Trophoblast cell (in vitro differentiated cells and primary cell): Measurements from ENCODE around the gene SMAD3.
A peak's percentile ranks its signal among the peaks of the same experiment; 100 is the strongest.

Source experiments
- DNase-seq, 2 donors: peaks; one replicate each; pipeline ENCODE4 v3.0.0-alpha.2; 2016
- H2AFZ ChIP-seq: 2 replicates; pipeline ENCODE4 v1.6.1; 2013; ENCODE audit warnings: low read length, moderate library complexity, mild to moderate bottlenecking; ENCODE audit not compliant: insufficient read depth, poor library complexity
- H2AK5ac ChIP-seq: 2 replicates; pipeline ENCODE4 v1.6.1; 2013; ENCODE audit warnings: mild to moderate bottlenecking, low read length
- H2BK120ac ChIP-seq: 2 replicates; pipeline ENCODE4 v1.6.1; 2013; ENCODE audit warnings: low read length, mild to moderate bottlenecking, moderate library complexity; ENCODE audit not compliant: insufficient read depth, poor library complexity
- H2BK12ac ChIP-seq: 2 replicates; pipeline ENCODE4 v1.6.1; 2013; ENCODE audit warnings: mild to moderate bottlenecking, low read length, moderate library complexity
- H2BK5ac ChIP-seq: 2 replicates; pipeline ENCODE4 v1.6.1; 2013; ENCODE audit warnings: low read length, low read depth, moderate library complexity, mild to moderate bottlenecking; ENCODE audit not compliant: poor library complexity
- H3K14ac ChIP-seq: 2 replicates; pipeline ENCODE4 v1.6.1; 2013; ENCODE audit warnings: mild to moderate bottlenecking, low read length
- H3K18ac ChIP-seq: 2 replicates; pipeline ENCODE4 v1.6.1; 2013; ENCODE audit warnings: mild to moderate bottlenecking, low read length
- H3K23ac ChIP-seq: 2 replicates; pipeline ENCODE4 v1.6.1; 2013; ENCODE audit warnings: low read length
- H3K27ac ChIP-seq: 2 replicates; pipeline ENCODE4 v1.5.1; 2013; ENCODE audit warnings: low read depth, mild to moderate bottlenecking, inconsistent platforms, low read length, moderate library complexity
- H3K27me3 ChIP-seq: 2 replicates; pipeline ENCODE4 v1.6.1; 2013; ENCODE audit warnings: inconsistent platforms, mild to moderate bottlenecking, low read length, moderate library complexity; ENCODE audit not compliant: insufficient read depth
- H3K36me3 ChIP-seq, 2 experiments: 1 replicate in 1 of 2; 2 replicates in 1 of 2; pipeline ENCODE4 v1.6.1; 2013; ENCODE audit warnings: low read length in 2 of 2, mild to moderate bottlenecking in 2 of 2, moderate library complexity in 1 of 2; ENCODE audit not compliant: insufficient read depth in 2 of 2, control insufficient read depth in 1 of 2
- H3K4ac ChIP-seq: 2 replicates; pipeline ENCODE4 v1.6.1; 2013; ENCODE audit warnings: low read depth, mild to moderate bottlenecking, low read length, moderate library complexity
- H3K4me1 ChIP-seq, 2 experiments: 1 replicate in 1 of 2; 2 replicates in 1 of 2; pipeline ENCODE4 v1.6.1; 2013; ENCODE audit warnings: low read length in 2 of 2, mild to moderate bottlenecking in 2 of 2, moderate library complexity in 1 of 2; ENCODE audit not compliant: insufficient read depth in 2 of 2, control insufficient read depth in 1 of 2
- H3K4me2 ChIP-seq: 2 replicates; pipeline ENCODE4 v1.6.1; 2013; ENCODE audit warnings: inconsistent platforms, mild to moderate bottlenecking, low read length, moderate library complexity
- H3K4me3 ChIP-seq: 2 replicates; pipeline ENCODE4 v1.5.1; 2013; ENCODE audit warnings: mild to moderate bottlenecking, low read depth, low read length, inconsistent platforms
- H3K79me1 ChIP-seq: one replicate; pipeline ENCODE4 v1.6.1; 2013; ENCODE audit warnings: low read length
- H3K79me2 ChIP-seq: 2 replicates; pipeline ENCODE4 v1.6.1; 2013; ENCODE audit warnings: low read length, mild to moderate bottlenecking; ENCODE audit not compliant: control insufficient read depth, insufficient read depth, poor library complexity
- H3K9ac ChIP-seq: 2 replicates; pipeline ENCODE4 v1.6.1; 2013; ENCODE audit warnings: mild to moderate bottlenecking, low read length
- H3K9me3 ChIP-seq: 2 replicates; pipeline ENCODE4 v1.6.1; 2013; ENCODE audit warnings: low read depth, mild to moderate bottlenecking, control low read depth, inconsistent platforms, low read length; ENCODE audit not compliant: insufficient read depth
- H4K12ac ChIP-seq: 2 replicates; pipeline ENCODE4 v1.6.1; 2013; ENCODE audit warnings: low read depth, mild to moderate bottlenecking, low read length, moderate library complexity
- H4K8ac ChIP-seq: 2 replicates; pipeline ENCODE4 v1.6.1; 2013; ENCODE audit warnings: low read depth, mild to moderate bottlenecking, low read length, moderate library complexity
- H4K91ac ChIP-seq: one replicate; pipeline ENCODE4 v1.6.1; 2013; ENCODE audit warnings: low read depth, mild to moderate bottlenecking, low read length, moderate library complexity
- WGBS: extraction: QIAGEN DNeasy Blood & Tissue Kit; methylation state at CpG from one replicate; pipeline ENCODE4 v1.1.7; 2013; ENCODE audit warnings: missing lambda C conversion rate; ENCODE audit not compliant: insufficient read length, insufficient coverage; ENCODE audit errors: extremely low coverage; 5-methylcytosine and 5-hydroxymethylcytosine counted together

SMAD3 gene

GRCh38 chr15:67180514-67181191 lies 115.3 kb downstream of the SMAD3 start:
- Histone ChIP-seq H2BK12ac (no peak overlapping the region), H3K79me2 (no peaks in the 10 kb centered on the region), H4K12ac (no peak overlapping the region), H2AFZ (no peak overlapping the region), H2AK5ac (peak overlapping the region; percentile 53), H2BK120ac (no peak overlapping the region), H3K36me3 (peaks cover 39 to 46% of the 10 kb centered on the region in 2 experiments), H3K79me1 (peaks cover 23% of the 10 kb centered on the region), H3K9me3 (peaks cover 2% of the 10 kb centered on the region), H3K18ac (peak overlapping the region; percentile 49), H3K4me1 (peaks cover 28 to 32% of the 10 kb centered on the region in 2 experiments), H3K14ac (no peak overlapping the region), H3K4ac (no peak overlapping the region), H4K8ac (no peak overlapping the region), H3K4me3 (no peak overlapping the region), H3K4me2 (no peak overlapping the region), H3K23ac (no peak overlapping the region), H4K91ac (no peak overlapping the region), H2BK5ac (no peak overlapping the region), H3K9ac (no peak overlapping the region), H3K27ac (no peak overlapping the region), H3K27me3 (no peaks in the 10 kb centered on the region)
- WGBS = no CpG with 5 or more reads among the region's 10 CpGs
- DNase-seq = no peak

DNA sequence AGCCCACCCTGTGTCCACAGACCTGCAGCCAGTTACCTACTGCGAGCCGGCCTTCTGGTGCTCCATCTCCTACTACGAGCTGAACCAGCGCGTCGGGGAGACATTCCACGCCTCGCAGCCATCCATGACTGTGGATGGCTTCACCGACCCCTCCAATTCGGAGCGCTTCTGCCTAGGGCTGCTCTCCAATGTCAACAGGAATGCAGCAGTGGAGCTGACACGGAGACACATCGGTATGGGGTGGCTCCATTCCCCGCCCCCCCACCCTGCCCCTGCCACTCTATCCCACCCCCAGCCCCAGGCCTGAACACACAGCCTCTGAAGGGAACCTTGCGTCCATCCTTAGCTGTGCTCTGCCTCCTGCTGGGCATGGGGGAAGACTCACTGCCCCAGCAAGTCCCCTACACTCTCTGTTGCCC lies 115.8 kb downstream of the SMAD3 start:
- Histone ChIP-seq H2BK120ac (no peak overlapping the region), H3K9ac (no peak overlapping the region), H3K4me1 (peaks cover 22 to 26% of the 10 kb centered on the region in 2 experiments), H4K12ac (no peak overlapping the region), H3K4me3 (no peak overlapping the region), H4K91ac (no peak overlapping the region), H3K27me3 (no peaks in the 10 kb centered on the region), H2BK12ac (no peak overlapping the region), H3K23ac (no peak overlapping the region), H3K27ac (no peak overlapping the region), H2AFZ (no peak overlapping the region), H3K36me3 (peaks cover 40 to 47% of the 10 kb centered on the region in 2 experiments), H2AK5ac (peak overlapping the region; percentile 53), H3K4ac (no peak overlapping the region), H3K79me2 (no peaks in the 10 kb centered on the region), H2BK5ac (no peak overlapping the region), H3K79me1 (peaks cover 19% of the 10 kb centered on the region), H4K8ac (no peak overlapping the region), H3K18ac (no peak overlapping the region), H3K14ac (no peak overlapping the region), H3K9me3 (peaks cover 2% of the 10 kb centered on the region), H3K4me2 (no peak overlapping the region)
- DNase-seq = no peak
- WGBS = no CpG with 5 or more reads among the region's 15 CpGs

- H2BK120ac ChIP-seq = no peak overlapping the region
- no peak overlapping the region for H3K27ac ChIP-seq
- H3K9me3 ChIP-seq = peaks cover 4% of the 10 kb centered on the region
- H2BK5ac ChIP-seq = no peak overlapping the region
- H4K12ac ChIP-seq = no peak overlapping the region
- H3K14ac ChIP-seq = no peak overlapping the region
- H3K18ac ChIP-seq = no peak overlapping the region
- H2AFZ ChIP-seq = no peak overlapping the region
- no peak overlapping the region for H2BK12ac ChIP-seq
- H4K91ac ChIP-seq = no peak overlapping the region
- DNase-seq = no peak
- no peak overlapping the region for H2AK5ac ChIP-seq
- H3K23ac ChIP-seq = no peak overlapping the region
- no peak overlapping the region for H4K8ac ChIP-seq
- no peak overlapping the region for H3K4ac ChIP-seq
- peaks cover 8% of the 10 kb centered on the region for H3K79me1 ChIP-seq
- no peaks in the 10 kb centered on the region for H3K27me3 ChIP-seq
- H3K79me2 ChIP-seq = no peaks in the 10 kb centered on the region
- no peak overlapping the region for H3K9ac ChIP-seq
- WGBS = no CpG with 5 or more reads among the region's 7 CpGs
- H3K36me3 ChIP-seq = peaks cover 59 to 63% of the 10 kb centered on the region in 2 experiments
- H3K4me1 ChIP-seq = peaks cover 13 to 16% of the 10 kb centered on the region in 2 experiments
- no peak overlapping the region for H3K4me2 ChIP-seq
- no peak overlapping the region for H3K4me3 ChIP-seq
These were observed 118.2 kb downstream of the SMAD3 start for GRCh38 chr15:67183443-67184169.

- H3K4me1 ChIP-seq = peaks cover 10 to 11% of the 10 kb centered on the region in 2 experiments
- no peak overlapping the region for H4K91ac ChIP-seq
- H3K9me3 ChIP-seq = peaks cover 4% of the 10 kb centered on the region
- H3K27me3 ChIP-seq = no peaks in the 10 kb centered on the region
- H3K9ac ChIP-seq = no peak overlapping the region
- H3K4me3 ChIP-seq = no peak overlapping the region
- no peak overlapping the region for H2AK5ac ChIP-seq
- no peak overlapping the region for H2BK120ac ChIP-seq
- H3K36me3 ChIP-seq = peaks cover 63 to 69% of the 10 kb centered on the region in 2 experiments
- peaks cover 8% of the 10 kb centered on the region for H3K79me1 ChIP-seq
- no peak overlapping the region for H2AFZ ChIP-seq
- no peak overlapping the region for H3K23ac ChIP-seq
- no peak overlapping the region for H2BK12ac ChIP-seq
- no CpG with 5 or more reads among the region's 18 CpGs for WGBS
- H3K14ac ChIP-seq = no peak overlapping the region
- DNase-seq = no peak
- no peak overlapping the region for H3K18ac ChIP-seq
- H4K8ac ChIP-seq = no peak overlapping the region
- H4K12ac ChIP-seq = no peak overlapping the region
- H3K27ac ChIP-seq = no peak overlapping the region
- H3K79me2 ChIP-seq = no peaks in the 10 kb centered on the region
- H3K4ac ChIP-seq = no peak overlapping the region
- no peak overlapping the region for H3K4me2 ChIP-seq
- no peak overlapping the region for H2BK5ac ChIP-seq
These were observed 119.0 kb downstream of the SMAD3 start for GRCh38 chr15:67184208-67184925.
